NOMO-1 treated with dmso at 0.1 percent for 144 hours (cell line): Measurements from ENCODE around the gene DDAH1.

Experiments
- DNase-seq: peaks from one replicate; lab custom pipeline; 2025; ENCODE audit not compliant: unreplicated experiment; lab: John Stamatoyannopoulos, UW

The DDAH1 gene

GRCh38 chr1:85397490-85398032 is 67.4 kb downstream of the DDAH1 start:
- DNase-seq = no peak

- DNase-seq = no peak
Observed at GRCh38 chr1:85396194-85396593, 68.8 kb downstream of the DDAH1 start.

GRCh38 chr1:85394130-85394529 is 70.8 kb downstream of the DDAH1 start:
- DNase-seq = no peak

DNA sequence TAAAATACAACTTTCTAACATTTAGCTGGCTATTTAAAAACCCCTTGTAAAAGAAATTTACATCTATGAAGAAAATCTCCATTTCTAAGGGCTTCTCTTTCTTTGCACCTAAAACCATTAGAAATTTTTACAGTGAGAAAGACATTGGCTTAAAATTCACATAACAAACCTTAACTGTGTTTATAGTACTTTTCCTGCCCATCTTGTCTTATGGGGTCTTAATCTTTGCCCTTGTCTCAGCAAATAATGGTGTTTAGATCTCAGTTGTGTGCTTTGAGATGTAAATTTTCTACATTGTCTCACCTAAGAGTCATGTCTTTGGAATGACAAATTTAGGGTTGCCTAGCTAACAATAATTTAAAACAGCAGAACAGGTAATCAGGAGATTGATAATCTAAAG is 71.5 kb downstream of the DDAH1 start:
- DNase-seq = no peak

- no peak for DNase-seq
Observed at GRCh38 chr1:85388416-85388815, 76.5 kb downstream of the DDAH1 start.

DNA sequence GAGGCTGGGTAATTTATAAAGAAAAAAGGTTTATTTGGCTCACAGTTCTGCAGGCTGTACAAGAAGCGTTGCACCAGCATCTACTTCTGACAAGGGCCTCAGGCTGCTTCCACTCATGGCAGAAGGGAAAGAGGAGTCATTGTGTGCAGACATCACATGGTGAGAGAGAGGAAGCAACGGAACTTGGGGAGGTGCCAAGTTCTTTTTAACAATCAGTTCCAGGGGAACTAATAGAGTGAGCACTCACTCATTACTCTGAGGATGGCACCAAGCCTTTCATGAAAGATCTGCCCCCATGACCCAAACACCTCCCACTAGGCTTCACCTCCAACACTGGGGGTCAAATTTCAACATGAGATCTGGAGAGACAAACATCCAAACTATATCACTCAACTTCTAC is 77.2 kb downstream of the DDAH1 start:
- no peak for DNase-seq

GRCh38 chr1:85386068-85386722 is 78.8 kb downstream of the DDAH1 start:
- DNase-seq = no peak

DNA sequence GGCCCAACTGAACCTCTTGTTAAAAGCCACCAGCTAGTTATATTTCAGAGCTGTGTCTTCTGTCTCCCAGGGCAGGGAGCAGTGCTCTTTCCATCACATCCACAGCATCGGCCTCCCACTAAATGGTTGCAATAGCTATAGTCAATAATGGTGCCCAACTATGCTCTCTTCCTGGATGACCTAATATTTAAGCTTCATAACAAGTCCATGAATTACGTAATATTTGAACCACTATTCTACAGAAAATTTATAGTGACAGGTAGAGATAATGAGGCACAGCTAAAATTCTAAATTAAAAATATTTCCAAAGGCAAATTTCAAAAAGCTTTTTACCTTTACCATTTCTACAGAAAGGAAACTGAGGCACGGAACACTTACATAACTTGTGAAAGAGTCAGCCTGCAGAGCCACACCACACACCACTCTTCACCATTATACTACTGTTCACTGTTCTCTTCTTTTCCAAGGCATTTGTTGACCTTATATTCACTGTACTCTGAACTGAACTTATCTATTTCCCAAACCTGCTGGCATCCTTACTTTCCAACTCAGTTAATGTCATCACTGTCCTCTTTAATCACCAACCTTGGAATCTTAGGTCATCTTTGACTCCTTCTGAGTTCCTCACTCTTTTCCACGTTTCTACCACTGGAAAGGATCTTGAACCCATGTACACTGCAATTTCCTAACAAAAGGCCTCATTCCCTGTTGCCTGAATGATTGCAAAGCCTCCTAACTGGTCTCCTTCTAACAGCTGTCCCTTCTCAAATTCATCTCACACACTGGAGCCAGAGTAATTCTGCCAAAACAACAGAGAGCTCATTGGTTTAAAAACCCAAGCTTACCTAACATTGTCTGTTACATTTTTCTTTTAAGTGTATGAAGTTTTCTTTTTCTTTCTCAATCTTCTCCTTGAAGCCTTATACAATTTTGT is 85.5 kb downstream of the DDAH1 start:
- no peak for DNase-seq

- no peak for DNase-seq
Observed at GRCh38 chr1:85378534-85378933, 86.4 kb downstream of the DDAH1 start.

- no peak for DNase-seq
Observed at GRCh38 chr1:85376356-85376755, 88.6 kb downstream of the DDAH1 start.

DNA sequence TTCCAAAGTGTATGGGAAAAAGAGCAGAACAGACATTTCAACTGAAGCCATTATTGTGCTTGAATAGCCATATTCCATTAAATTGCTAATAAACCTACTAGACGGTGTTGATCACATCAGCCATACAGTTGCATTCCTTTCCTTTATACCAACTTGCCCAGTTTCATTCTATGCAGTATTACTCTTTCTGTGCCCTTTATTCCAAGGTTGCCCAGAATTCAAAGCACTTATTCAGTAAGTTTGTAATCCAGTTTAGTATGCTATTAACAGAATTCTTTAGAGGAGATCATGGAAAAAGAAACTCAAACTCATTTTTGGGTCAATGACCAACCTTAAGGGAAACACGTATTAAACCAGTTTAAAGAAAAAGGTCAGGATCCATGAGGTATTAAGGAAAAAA is 89.5 kb downstream of the DDAH1 start:
- DNase-seq = no peak

GRCh38 chr1:85374160-85374559 is 90.8 kb downstream of the DDAH1 start:
- no peak for DNase-seq

DNA sequence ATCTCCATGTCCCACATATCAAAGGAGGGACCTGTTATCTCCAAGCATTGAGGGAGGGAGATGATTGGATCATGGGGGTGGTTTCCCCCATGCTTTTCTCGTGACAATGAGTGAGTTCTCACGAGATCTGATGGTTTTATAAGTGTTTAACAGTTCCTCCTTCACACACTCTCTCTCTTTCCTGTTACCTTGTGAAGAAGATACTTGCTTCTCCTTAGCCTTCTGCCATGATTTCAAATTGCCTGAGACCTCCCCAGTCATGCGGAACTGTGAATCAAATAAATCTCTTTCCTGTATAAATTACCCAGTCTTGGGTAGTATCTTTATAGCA is 91.6 kb downstream of the DDAH1 start:
- no peak for DNase-seq

GRCh38 chr1:85372683-85373377 is 92.1 kb downstream of the DDAH1 start:
- DNase-seq = no peak

GRCh38 chr1:85371021-85371420 is 93.9 kb downstream of the DDAH1 start:
- no peak for DNase-seq

DNA sequence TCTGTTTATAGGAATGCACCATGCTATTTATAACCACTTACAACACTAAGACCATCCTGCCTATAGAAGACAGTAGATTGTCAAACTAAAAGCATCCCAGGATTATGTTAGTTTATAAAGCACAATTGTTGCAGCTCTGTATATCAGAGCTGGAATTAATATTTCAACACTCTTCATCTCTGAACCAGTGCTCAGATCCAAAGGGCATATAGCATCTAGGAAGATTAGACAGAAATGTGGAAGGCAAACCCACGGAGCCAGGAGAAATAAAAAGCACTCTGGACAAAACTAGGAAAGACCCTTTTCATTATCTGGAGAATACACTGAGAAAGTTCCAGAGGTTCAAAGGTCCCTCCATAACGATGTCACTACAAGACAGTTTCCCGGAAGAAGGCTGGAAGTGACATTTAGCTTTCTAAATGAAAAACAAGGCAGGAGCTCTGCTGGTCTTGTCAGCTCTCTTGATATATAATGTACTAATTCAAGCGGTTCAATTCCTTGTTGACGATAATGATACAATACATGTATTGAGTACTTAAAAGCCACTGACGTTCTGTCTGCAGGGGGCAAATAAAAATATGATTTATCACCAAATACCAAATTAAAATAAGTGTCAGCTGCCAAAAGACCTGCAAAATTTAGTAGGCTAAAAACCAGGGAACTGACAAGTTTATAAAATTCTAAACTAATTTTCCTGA is 96.7 kb downstream of the DDAH1 start:
- no peak for DNase-seq

DNA sequence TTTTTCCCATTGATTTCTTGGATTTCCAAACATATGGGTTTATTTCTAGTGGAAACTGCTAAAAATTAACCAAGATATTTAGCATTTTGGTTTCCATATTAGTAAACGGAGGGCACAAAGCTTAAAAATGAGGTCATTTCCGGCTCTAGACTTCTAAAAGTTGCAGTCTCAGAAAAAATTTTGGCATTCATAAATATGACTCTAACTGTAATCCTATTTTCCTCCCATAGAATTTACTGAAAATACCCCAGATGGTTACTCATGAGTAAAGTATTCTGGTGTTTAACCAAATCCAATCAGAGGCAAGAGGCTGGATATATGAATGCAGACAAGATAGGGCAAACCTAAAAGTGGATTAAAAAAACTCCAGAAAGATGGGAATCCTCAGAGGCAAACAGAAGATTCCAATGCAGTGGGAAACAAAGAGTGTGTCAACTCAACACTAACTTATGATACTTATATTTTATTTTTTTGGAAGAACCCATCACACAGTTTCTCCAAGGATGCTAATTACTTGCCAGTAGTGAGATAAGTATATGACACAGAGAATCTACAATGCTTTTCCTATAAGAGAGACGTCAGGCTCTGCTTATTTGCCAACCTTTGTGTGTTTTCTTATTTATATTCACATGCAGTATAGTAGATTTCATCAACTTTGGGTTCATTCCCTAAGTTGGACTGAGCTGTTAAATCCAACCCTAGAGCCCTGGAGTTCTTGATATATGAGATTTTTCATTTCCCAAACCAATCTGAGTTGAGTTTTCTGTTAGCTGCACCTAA is 98.4 kb downstream of the DDAH1 start:
- DNase-seq = no peak

GRCh38 chr1:85365851-85366250 is 99.1 kb downstream of the DDAH1 start:
- DNase-seq = no peak

- DNase-seq = no peak
Observed at GRCh38 chr1:85363521-85363920, 101.4 kb downstream of the DDAH1 start.

DNA sequence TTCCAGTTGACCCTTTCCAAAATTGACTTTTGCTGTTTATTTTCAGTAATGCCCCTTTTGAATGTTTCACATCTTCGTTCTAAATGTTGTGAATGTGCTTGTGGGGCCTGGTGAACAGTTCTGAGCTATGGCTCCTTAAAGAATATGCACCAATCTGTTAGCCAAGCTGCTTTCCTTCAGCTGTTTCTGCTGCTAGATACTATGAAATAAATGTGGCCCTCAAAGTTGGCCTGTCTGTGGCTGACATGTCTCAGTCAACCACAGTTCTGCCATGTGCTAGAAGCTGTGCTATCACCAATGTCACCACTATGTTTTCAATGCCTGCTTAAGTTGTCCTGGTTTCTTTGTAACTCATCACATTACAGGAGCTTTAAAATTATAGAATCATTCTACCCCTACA is 101.9 kb downstream of the DDAH1 start:
- DNase-seq = no peak
